Panc1 (cell line): Measurements from ENCODE around the gene COQ3. TPM values are rescaled to one million over a fixed set of nuclear protein-coding genes. Genes with fewer than 3 reads are reported as not detected.

Source experiments
- ATAC-seq: fragments of 200-7000 bp; cut with Tn5 transposase; 2 replicates; pipeline ENCODE4 v1.9.1; 2020; ENCODE audit warnings: mild to moderate bottlenecking, moderate library complexity
- BruUV-seq: library from RNA; stranded (reverse); fragments of 400-500 nt; replicated peaks from 2 replicates; lab custom pipeline; 2021; lab: Mats Ljungman, UMichigan
- CTCF ChIA-PET: fragments of 300-600 bp; sonication (Branson Sonifier 250); formaldehyde crosslinking; loops from one replicate; lab custom pipeline; 2022; ENCODE audit warnings: antibody characterized with exemption; lab: Charles Lee
- POLR2A ChIA-PET: fragments of 300-600 bp; sonication (Branson Sonifier 250); formaldehyde crosslinking; loops from one replicate; lab custom pipeline; 2022; ENCODE audit warnings: antibody characterized with exemption; lab: Charles Lee
- DNase-seq: peaks from one replicate; pipeline ENCODE4 v3.0.0-alpha.2; 2010; ENCODE audit warnings: low read depth, low spot score
- H3K27ac ChIP-seq: 2 replicates; pipeline ENCODE4 v1.5.1; 2011; ENCODE audit warnings: mild to moderate bottlenecking, low read length, inconsistent platforms
- H3K27me3 ChIP-seq: fragments of 200-500 bp; sonication (Bioruptor generic); 2 replicates; pipeline ENCODE4 v1.6.0; 2014; ENCODE audit warnings: low read length, inconsistent platforms; ENCODE audit not compliant: control insufficient read depth, insufficient read depth
- H3K36me3 ChIP-seq: fragments of 200-500 bp; sonication (Bioruptor generic); 2 replicates; pipeline ENCODE4 v1.5.1; 2014; ENCODE audit warnings: inconsistent platforms, mild to moderate bottlenecking, low read length, moderate library complexity; ENCODE audit not compliant: control insufficient read depth, insufficient read depth
- H3K4me1 ChIP-seq: 2 replicates; pipeline ENCODE4 v1.5.1; 2011; ENCODE audit warnings: inconsistent platforms, mild to moderate bottlenecking, low read length, moderate library complexity; ENCODE audit not compliant: control insufficient read depth, insufficient read depth
- H3K4me3 ChIP-seq, 2 experiments: 2 replicates each; pipeline ENCODE4 v1.5.1; 2011 to 2012; ENCODE audit warnings: low read depth in 2 of 2, low read length in 2 of 2, mild to moderate bottlenecking in 2 of 2, inconsistent platforms in 1 of 2, moderate library complexity in 1 of 2
- H3K9me3 ChIP-seq: fragments of 200-500 bp; sonication (Bioruptor generic); 2 replicates; pipeline ENCODE4 v1.5.1; 2014; ENCODE audit warnings: low read depth, mild to moderate bottlenecking, inconsistent platforms, low read length, moderate library complexity; ENCODE audit not compliant: control insufficient read depth, insufficient read depth
- POLR2AphosphoS5 ChIP-seq: IDR thresholded peaks from 2 replicates; pipeline ENCODE4 v1.6.1; 2012; ENCODE audit warnings: mild to moderate bottlenecking, low read depth, low read length, moderate library complexity
- SIN3A ChIP-seq: IDR thresholded peaks from 2 replicates; pipeline ENCODE4 v1.6.1; 2012; ENCODE audit warnings: low read depth, mild to moderate bottlenecking, low read length, moderate library complexity, borderline replicate concordance; ENCODE audit not compliant: insufficient read depth
- TCF7L2 ChIP-seq: IDR thresholded peaks from 2 replicates; pipeline ENCODE4 v1.6.1; 2011; ENCODE audit warnings: mild to moderate bottlenecking, low read depth, low read length, inconsistent platforms
- in situ Hi-C: cut with HindIII; loops from 2 replicates; pipeline ENCODE4 v1.10.0; 2016; ENCODE audit warnings: low sequenced_read_pairs, low pct_unique_long_range_greater_than_20kb
- intact Hi-C: fragments of 100-400 bp; cut with micrococcal nuclease; formaldehyde crosslinking; loops from one replicate; pipeline ENCODE4 v1.10.0; 2022; ENCODE audit not compliant: unreplicated experiment
- total RNA-seq: library from RNA; stranded (reverse); gene quantifications from one replicate; pipeline ENCODE4 v1.2.1, GENCODE V29; 2021; ENCODE audit not compliant: unreplicated experiment
- TF ChIP-seq, protein P1 (sequence below), 2 experiments: IDR thresholded peaks; 2 replicates each; pipeline ENCODE4 v1.6.1; 2011 to 2012; ENCODE audit warnings: low read depth in 2 of 2, control low read depth in 1 of 2, low read length in 1 of 2, mild to moderate bottlenecking in 1 of 2, moderate library complexity in 1 of 2; ENCODE audit not compliant: insufficient read depth in 1 of 2
- TF ChIP-seq, protein P2 (sequence below): fragments of 450-650 bp; IDR thresholded peaks from 2 replicates; pipeline ENCODE4 v1.5.1; 2017; ENCODE audit warnings: mild to moderate bottlenecking

The COQ3 gene
- total RNA-seq, 1 experiment from 2014 or later: 9.5 TPM

DNA sequence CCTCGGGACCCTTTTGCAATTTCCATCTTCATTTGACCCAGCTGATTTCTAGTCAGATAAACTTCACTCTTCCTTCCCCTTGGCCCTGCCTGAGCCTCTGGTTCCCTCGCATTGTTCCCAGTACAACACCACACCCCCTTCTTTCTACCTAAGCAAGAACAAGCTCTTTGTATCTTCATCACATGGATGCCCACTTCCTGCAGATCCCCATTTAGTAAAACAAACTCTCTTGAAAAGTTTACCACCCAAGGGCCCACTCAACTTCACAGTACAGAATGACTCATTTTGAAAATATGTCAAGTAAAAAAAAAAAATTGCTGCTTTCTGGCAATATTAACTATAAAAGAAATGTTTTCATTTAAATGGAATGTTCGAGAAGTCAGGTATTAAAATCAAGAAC, 49.7 kb downstream of the COQ3 start:
- no peaks in the 10 kb centered on the region for H3K36me3 ChIP-seq
- DNase-seq (no peak), ATAC-seq (no peak)
- ChIA-PET CTCF (no interaction called here), POLR2A (no interaction called here)
- H3K4me3 ChIP-seq: no peak overlapping the region
- TF ChIP-seq SIN3A: no peak
- no peak for TF ChIP-seq TCF7L2
- no peak for TF ChIP-seq POLR2AphosphoS5
- TF ChIP-seq, protein P1, sequence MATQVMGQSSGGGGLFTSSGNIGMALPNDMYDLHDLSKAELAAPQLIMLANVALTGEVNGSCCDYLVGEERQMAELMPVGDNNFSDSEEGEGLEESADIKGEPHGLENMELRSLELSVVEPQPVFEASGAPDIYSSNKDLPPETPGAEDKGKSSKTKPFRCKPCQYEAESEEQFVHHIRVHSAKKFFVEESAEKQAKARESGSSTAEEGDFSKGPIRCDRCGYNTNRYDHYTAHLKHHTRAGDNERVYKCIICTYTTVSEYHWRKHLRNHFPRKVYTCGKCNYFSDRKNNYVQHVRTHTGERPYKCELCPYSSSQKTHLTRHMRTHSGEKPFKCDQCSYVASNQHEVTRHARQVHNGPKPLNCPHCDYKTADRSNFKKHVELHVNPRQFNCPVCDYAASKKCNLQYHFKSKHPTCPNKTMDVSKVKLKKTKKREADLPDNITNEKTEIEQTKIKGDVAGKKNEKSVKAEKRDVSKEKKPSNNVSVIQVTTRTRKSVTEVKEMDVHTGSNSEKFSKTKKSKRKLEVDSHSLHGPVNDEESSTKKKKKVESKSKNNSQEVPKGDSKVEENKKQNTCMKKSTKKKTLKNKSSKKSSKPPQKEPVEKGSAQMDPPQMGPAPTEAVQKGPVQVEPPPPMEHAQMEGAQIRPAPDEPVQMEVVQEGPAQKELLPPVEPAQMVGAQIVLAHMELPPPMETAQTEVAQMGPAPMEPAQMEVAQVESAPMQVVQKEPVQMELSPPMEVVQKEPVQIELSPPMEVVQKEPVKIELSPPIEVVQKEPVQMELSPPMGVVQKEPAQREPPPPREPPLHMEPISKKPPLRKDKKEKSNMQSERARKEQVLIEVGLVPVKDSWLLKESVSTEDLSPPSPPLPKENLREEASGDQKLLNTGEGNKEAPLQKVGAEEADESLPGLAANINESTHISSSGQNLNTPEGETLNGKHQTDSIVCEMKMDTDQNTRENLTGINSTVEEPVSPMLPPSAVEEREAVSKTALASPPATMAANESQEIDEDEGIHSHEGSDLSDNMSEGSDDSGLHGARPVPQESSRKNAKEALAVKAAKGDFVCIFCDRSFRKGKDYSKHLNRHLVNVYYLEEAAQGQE (IDR thresholded peaks at IDR 0.05; ENCODE audit: insufficient read depth in 1 of 2, low read depth in 2 of 2, low read length in 1 of 2): no peak
- intact Hi-C loops (no loop called here), in situ Hi-C loops (no loop called here)
- H3K27me3 ChIP-seq: 0 out of 2 replicates have a peak, but pooled peaks cover 2% of the 10 kb centered on the region
- no peak overlapping the region for H3K27ac ChIP-seq
- no TSS peak for BruUV-seq
- peaks cover 5% of the 10 kb centered on the region; the same call in 1 of the 2 replicates for H3K4me1 ChIP-seq
- H3K9me3 ChIP-seq: no peaks in the 10 kb centered on the region

DNA sequence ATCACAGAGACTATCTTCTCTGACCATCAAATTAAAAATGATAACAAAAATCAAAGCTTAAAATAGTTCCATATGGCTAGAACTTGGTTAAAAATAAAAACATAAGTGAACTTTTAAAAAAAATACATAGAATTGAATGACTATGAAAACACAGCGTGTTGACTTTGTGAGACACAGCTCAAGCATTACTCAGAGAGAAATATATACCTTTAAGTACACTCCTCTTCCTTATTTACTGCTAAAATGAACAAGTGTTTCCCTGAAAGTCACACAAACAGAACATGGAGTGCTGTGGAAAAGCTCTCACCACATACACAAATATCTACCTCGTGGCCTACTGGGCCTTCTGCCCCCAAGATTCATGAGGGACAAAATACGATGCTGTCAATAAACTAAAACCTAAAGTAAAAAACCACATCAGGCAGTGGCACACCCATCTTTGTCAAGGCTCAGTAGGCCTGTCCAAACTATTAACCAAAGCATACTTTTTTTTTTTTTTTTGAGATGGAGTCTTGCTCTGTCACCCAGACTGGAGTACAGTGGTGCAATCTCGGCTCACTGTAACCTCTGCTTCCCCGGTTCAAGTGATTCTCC, 52.0 kb downstream of the COQ3 start:
- Histone ChIP-seq H3K36me3 (no peaks in the 10 kb centered on the region), H3K27ac (no peak overlapping the region), H3K4me1 (no peaks in the 10 kb centered on the region), H3K27me3 (no peaks in the 10 kb centered on the region), H3K4me3 (no peak overlapping the region), H3K9me3 (no peaks in the 10 kb centered on the region)
- TF ChIP-seq TCF7L2: no peak
- TF ChIP-seq SIN3A: no peak
- TF ChIP-seq, protein P2, sequence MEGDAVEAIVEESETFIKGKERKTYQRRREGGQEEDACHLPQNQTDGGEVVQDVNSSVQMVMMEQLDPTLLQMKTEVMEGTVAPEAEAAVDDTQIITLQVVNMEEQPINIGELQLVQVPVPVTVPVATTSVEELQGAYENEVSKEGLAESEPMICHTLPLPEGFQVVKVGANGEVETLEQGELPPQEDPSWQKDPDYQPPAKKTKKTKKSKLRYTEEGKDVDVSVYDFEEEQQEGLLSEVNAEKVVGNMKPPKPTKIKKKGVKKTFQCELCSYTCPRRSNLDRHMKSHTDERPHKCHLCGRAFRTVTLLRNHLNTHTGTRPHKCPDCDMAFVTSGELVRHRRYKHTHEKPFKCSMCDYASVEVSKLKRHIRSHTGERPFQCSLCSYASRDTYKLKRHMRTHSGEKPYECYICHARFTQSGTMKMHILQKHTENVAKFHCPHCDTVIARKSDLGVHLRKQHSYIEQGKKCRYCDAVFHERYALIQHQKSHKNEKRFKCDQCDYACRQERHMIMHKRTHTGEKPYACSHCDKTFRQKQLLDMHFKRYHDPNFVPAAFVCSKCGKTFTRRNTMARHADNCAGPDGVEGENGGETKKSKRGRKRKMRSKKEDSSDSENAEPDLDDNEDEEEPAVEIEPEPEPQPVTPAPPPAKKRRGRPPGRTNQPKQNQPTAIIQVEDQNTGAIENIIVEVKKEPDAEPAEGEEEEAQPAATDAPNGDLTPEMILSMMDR: no peak
- TF ChIP-seq, protein P1 (IDR thresholded peaks at IDR 0.05; ENCODE audit: insufficient read depth in 1 of 2, low read depth in 2 of 2, low read length in 1 of 2): no peak
- no peak for TF ChIP-seq POLR2AphosphoS5
- CTCF ChIA-PET: no interaction called here
- intact Hi-C loops (no loop called here), in situ Hi-C loops (no loop called here)
- no peak for DNase-seq
- no TSS peak for BruUV-seq
- no peak for ATAC-seq
- POLR2A ChIA-PET: interaction anchor here (0.6 to 0.7 kb wide), 2 partner anchors 19 to 77 kb away, joined by 4 to 6 read pairs; no protein-coding TSS in a partner anchor
